SU-DHL-6 (cell line): ENCODE data around the gene CELSR1.

Experiments
- H2AFZ ChIP-seq: fragments of 200-600 bp; sonication (generic); 2 replicates; pipeline ENCODE4 v1.6.1; 2014; ENCODE audit warnings: low read depth, mild to moderate bottlenecking, moderate library complexity, mixed read lengths, antibody characterized with exemption, low read length; ENCODE audit not compliant: severe bottlenecking
- H3F3A ChIP-seq: fragments of 200-600 bp; shearing (Covaris generic); 2 replicates; pipeline ENCODE4 v1.6.0; 2016; ENCODE audit warnings: antibody characterized with exemption, mild to moderate bottlenecking; ENCODE audit not compliant: insufficient read depth
- H3K27ac ChIP-seq: fragments of 200-600 bp; sonication (generic); 2 replicates; pipeline ENCODE4 v1.5.1; 2016; ENCODE audit warnings: low read depth, mild to moderate bottlenecking, low read length, moderate library complexity, mixed read lengths
- H3K27me3 ChIP-seq: fragments of 200-600 bp; sonication (generic), shearing (Covaris generic); 2 replicates; pipeline ENCODE4 v1.6.0; 2014; ENCODE audit warnings: mild to moderate bottlenecking, low read length
- H3K36me3 ChIP-seq: fragments of 200-600 bp; sonication (generic); 2 replicates; pipeline ENCODE4 v1.6.1; 2014; ENCODE audit warnings: mild to moderate bottlenecking, low read length, mixed read lengths
- H3K4me2 ChIP-seq: fragments of 300-600, 200-600 bp; shearing (Covaris generic), sonication (generic); 2 replicates; pipeline ENCODE4 v1.6.0; 2014; ENCODE audit warnings: low read length, low read depth, mild to moderate bottlenecking; ENCODE audit not compliant: poor library complexity, severe bottlenecking
- H3K4me3 ChIP-seq: fragments of 200-600 bp; sonication (generic); 2 replicates; pipeline ENCODE4 v1.5.1; 2014; ENCODE audit warnings: antibody characterized with exemption, low read length, mild to moderate bottlenecking, mixed read lengths; ENCODE audit not compliant: insufficient read depth, poor library complexity, severe bottlenecking
- H3K79me2 ChIP-seq: fragments of 200-600 bp; sonication (generic); 2 replicates; pipeline ENCODE4 v1.6.1; 2014; ENCODE audit warnings: mild to moderate bottlenecking, low read length, moderate library complexity; ENCODE audit not compliant: insufficient read depth
- H3K9ac ChIP-seq: fragments of 200-600 bp; sonication (generic); 2 replicates; pipeline ENCODE4 v1.7.0; 2014; ENCODE audit warnings: mild to moderate bottlenecking, low read length
- H3K9me2 ChIP-seq: fragments of 200-600 bp; sonication (generic); replicated peaks from 2 replicates; pipeline ENCODE4 v1.6.1; 2014; ENCODE audit warnings: low read length; ENCODE audit not compliant: insufficient read depth
- H3K9me3 ChIP-seq: fragments of 200-600 bp; sonication (generic); 2 replicates; pipeline ENCODE4 v1.6.1; 2014; ENCODE audit warnings: low read length, mixed read lengths; ENCODE audit not compliant: insufficient read depth
- H4K20me1 ChIP-seq: fragments of 200-600 bp; sonication (generic); 2 replicates; pipeline ENCODE4 v1.6.1; 2014; ENCODE audit warnings: low read depth, mild to moderate bottlenecking, antibody characterized with exemption, low read length, moderate library complexity, mixed read lengths
- EZH2phosphoT487 ChIP-seq: fragments of 200-600 bp; sonication (generic), shearing (Covaris generic); conservative IDR thresholded peaks from 2 replicates; pipeline ENCODE4 v1.6.1; 2018; ENCODE audit warnings: mild to moderate bottlenecking, antibody characterized with exemption, low read length, moderate library complexity, mixed read lengths
- TF ChIP-seq, protein P1 (sequence below): fragments of 200-600 bp; sonication (generic); IDR thresholded peaks from one replicate; pipeline ENCODE4 v1.5.1; 2017; ENCODE audit warnings: antibody characterized with exemption, mild to moderate bottlenecking, low read length, moderate library complexity; ENCODE audit not compliant: insufficient read depth, poor library complexity, severe bottlenecking

The CELSR1 gene

DNA sequence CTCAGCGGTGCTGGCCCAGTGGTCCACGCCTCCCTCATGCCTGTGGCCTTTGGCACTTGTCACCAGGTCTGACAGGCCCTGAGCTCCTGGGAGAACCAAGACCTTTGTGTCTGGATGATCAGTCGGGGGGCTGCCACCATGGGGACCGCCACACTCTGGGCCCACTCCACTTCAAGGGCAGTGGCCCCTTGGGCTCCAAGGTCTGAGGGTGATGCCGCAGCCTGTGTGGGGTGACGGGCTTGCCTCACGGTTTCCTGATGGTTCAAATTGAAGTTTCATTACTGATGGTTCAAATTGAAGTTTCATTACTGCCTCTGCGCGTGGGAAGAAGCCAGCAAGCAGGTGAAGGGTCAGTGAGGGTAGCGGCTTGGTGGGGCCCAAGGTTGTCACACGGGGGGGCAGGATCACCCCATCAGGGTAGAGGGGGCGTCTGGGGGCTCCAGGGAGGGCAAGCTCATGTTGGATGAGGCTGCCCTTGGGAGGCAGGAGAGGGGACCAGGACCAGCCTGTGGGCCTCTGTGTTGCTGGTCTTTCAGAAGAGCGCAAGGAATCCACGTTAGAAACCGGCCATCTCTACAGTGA, 174.4 kb downstream of the CELSR1 start:
- H3K9ac ChIP-seq, result no peak overlapping the region
- H3K9me3 ChIP-seq, result no peaks in the 10 kb centered on the region
- no peak overlapping the region for H2AFZ ChIP-seq
- no peak overlapping the region for H3K4me2 ChIP-seq
- H3K27ac ChIP-seq, result no peak overlapping the region
- no peaks in the 10 kb centered on the region for H3K27me3 ChIP-seq
- H3F3A ChIP-seq, result peaks cover 11% of the 10 kb centered on the region
- no peaks in the 10 kb centered on the region for H3K9me2 ChIP-seq
- H3K4me3 ChIP-seq, result no peak overlapping the region
- H3K79me2 ChIP-seq, result no peaks in the 10 kb centered on the region
- H3K36me3 ChIP-seq, result no peaks in the 10 kb centered on the region
- TF ChIP-seq, protein P1, sequence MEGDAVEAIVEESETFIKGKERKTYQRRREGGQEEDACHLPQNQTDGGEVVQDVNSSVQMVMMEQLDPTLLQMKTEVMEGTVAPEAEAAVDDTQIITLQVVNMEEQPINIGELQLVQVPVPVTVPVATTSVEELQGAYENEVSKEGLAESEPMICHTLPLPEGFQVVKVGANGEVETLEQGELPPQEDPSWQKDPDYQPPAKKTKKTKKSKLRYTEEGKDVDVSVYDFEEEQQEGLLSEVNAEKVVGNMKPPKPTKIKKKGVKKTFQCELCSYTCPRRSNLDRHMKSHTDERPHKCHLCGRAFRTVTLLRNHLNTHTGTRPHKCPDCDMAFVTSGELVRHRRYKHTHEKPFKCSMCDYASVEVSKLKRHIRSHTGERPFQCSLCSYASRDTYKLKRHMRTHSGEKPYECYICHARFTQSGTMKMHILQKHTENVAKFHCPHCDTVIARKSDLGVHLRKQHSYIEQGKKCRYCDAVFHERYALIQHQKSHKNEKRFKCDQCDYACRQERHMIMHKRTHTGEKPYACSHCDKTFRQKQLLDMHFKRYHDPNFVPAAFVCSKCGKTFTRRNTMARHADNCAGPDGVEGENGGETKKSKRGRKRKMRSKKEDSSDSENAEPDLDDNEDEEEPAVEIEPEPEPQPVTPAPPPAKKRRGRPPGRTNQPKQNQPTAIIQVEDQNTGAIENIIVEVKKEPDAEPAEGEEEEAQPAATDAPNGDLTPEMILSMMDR, result no peak
- TF ChIP-seq EZH2phosphoT487, result no peak
- H4K20me1 ChIP-seq, result no peaks in the 10 kb centered on the region

DNA sequence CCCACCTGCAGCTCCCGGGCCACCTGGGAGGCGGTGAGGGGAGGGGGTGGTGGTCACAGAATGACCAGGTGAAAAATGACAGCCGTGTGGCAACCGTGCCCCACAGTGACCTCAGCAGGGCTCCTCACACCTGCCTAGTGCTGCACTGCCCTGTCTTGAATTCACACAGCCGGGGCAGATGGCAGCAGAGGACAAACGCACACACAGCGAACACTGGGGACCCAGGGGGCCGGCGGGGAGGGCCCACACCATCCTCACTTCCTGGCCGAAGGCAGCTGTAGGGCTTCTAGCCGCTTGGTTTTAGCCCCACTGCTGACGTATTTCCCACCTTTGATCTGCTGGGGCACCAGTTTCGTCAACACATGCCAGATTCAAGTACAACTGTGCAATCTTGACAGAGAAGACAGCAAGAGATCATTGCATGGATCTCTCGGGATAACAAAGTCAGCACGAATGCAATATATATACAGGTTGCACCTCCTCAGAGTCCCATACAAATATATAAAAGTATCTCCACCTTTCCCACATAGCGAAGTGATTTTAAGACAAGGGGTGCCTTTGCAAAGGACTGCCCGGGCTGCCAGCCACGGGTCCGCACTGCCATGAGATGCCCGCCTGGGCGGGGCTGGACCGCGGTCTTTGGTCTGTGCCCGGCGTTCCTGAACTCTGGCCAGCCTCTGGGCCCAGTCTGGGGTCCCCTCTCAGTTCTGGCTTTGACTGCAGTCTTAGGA, 175.1 kb downstream of the CELSR1 start:
- H3K27me3 ChIP-seq, result no peaks in the 10 kb centered on the region
- H3K27ac ChIP-seq, result no peak overlapping the region
- no peak overlapping the region for H3K4me2 ChIP-seq
- no peak overlapping the region for H3K9ac ChIP-seq
- H3K9me2 ChIP-seq, result no peaks in the 10 kb centered on the region
- H4K20me1 ChIP-seq, result no peaks in the 10 kb centered on the region
- H3K36me3 ChIP-seq, result no peaks in the 10 kb centered on the region
- no peak overlapping the region for H2AFZ ChIP-seq
- TF ChIP-seq, protein P1, result no peak
- TF ChIP-seq EZH2phosphoT487, result no peak
- no peaks in the 10 kb centered on the region for H3K9me3 ChIP-seq
- peaks cover 11% of the 10 kb centered on the region for H3F3A ChIP-seq
- no peaks in the 10 kb centered on the region for H3K79me2 ChIP-seq
- no peak overlapping the region for H3K4me3 ChIP-seq

DNA sequence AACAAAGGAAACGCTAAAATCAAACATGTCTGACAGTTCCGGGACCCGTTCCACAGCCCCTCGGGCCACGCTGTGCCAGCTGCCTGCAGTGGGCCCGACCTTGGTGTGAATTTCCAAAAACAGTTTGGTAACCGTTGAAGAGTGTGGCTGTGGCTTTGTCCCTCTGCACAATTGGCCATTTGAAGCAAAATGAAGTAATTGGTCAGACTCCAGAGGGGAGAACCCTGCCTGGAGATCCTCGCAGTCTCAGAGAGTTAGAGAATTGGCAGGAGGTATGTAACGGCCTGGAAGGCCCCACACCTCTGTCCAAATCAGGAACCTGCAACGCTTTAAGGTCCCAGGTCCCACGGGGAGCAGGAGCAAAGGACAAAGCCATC, 175.6 kb downstream of the CELSR1 start:
- Histone ChIP-seq H3K27me3 (no peaks in the 10 kb centered on the region), H3F3A (peaks cover 11% of the 10 kb centered on the region), H2AFZ (no peak overlapping the region), H3K9me2 (no peaks in the 10 kb centered on the region), H3K9me3 (no peaks in the 10 kb centered on the region), H3K9ac (no peak overlapping the region), H3K27ac (no peak overlapping the region), H3K4me3 (no peak overlapping the region), H3K79me2 (no peaks in the 10 kb centered on the region), H3K4me2 (no peak overlapping the region), H3K36me3 (no peaks in the 10 kb centered on the region), H4K20me1 (no peaks in the 10 kb centered on the region)
- TF ChIP-seq, protein P1, result no peak
- TF ChIP-seq EZH2phosphoT487, result no peak
